GM18519 (cell line): Measurements from ENCODE around the gene MAZ.

Experiments
- ATAC-seq: cut with Tn5 transposase; IDR thresholded peaks from one replicate; pipeline ENCODE4 v1.9.1; 2021; ENCODE audit warnings: mild to moderate bottlenecking, moderate library complexity; ENCODE audit not compliant: unreplicated experiment, low FRiP score

Gene MAZ

GRCh38 chr16:29807426-29808218 is 1.3 kb downstream of the MAZ start:
- no peak for ATAC-seq

DNA sequence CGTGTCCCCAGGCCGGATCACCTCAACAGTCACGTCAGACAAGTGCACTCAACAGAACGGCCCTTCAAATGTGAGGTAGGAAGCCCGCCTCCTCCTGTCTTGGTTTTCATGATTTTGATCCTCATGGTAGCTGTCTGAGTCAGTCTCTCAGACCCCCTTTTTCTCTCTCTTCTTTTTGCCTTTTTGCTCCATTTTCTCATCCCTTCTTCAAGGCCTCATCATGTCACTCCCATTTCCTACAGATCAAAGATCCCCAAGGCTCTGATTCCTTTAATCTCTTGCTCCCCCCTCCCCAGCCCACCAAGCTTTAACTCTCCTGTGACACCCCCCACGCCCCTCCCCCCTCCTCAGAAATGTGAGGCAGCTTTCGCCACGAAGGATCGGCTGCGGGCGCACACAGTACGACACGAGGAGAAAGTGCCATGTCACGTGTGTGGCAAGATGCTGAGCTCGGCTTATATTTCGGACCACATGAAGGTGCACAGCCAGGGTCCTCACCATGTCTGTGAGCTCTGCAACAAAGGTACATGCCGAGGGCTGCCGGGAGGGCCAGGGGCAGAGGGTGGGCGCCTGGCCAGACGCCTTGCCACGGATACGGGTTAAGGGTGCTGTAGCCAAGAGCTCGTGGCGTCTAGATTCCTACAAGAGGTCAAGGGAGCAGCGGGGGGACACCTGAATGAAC is 2.0 kb downstream of the MAZ start:
- no peak for ATAC-seq

DNA sequence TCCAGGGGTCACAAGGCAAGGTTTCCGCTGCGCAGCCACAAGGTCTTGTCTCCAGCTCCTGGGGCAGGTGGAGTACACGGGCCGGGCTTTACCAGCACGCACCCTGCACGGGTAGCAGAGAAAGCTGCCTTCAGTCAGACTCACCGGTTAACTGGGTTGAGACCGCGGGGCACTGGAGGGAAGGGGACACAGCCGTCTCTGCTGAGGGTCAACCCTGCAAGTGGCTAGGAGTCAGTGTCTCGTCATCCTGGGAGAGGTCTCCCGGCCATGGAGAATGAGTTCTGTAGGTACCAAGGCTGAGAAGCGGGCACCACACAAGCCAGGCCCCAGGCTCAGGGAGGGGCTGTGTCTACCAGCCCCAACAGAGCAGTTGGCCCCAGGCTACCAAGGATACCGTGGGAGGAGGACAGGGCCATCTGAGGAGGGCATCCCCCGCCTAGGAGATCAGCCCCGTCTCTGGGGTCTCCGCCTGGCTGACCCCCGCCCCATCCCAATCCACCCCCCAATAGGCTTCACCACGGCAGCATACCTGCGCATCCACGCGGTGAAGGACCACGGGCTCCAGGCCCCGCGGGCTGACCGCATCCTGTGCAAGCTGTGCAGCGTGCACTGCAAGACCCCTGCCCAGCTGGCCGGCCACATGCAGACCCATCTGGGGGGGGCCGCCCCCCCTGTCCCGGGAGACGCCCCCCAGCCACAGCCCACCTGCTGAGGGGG is 2.9 kb downstream of the MAZ start:
- no peak for ATAC-seq

DNA sequence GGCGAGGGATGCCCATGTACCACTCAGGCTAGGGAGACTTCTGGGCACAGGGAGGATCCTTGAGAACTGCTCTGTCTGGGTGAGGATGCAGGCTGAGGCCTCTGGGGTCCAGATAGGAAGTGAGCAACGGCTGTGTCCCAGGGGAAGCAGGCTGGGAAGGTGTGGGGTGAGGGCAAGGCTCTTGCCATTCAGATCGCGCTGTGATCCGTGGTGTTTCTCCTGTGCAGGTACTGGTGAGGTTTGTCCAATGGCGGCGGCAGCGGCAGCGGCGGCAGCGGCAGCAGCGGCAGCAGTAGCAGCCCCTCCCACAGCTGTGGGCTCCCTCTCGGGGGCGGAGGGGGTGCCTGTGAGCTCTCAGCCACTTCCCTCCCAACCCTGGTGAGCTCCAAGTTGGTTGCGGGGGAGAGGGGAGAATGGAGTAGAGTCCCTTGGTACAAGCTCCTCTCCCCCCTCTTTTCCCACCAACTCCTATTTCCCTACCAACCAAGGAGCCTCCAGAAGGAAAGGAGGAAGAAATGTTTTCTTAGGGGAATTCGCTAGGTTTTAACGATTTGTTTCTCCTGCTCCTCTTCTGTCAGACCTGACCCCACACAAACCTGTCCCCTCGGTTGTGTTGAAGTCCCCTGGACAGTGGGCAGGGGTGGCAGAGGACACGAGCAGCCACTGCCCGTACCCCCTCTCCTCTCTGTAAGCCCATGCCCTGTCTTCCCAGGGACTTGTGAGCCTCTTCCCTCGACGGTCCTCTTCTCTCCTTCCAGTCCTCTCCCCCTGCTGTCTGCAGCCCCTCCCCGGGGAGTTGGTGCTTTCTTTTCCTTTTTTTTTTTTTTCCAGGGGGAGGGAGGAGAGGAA is 3.7 kb downstream of the MAZ start:
- no peak for ATAC-seq

DNA sequence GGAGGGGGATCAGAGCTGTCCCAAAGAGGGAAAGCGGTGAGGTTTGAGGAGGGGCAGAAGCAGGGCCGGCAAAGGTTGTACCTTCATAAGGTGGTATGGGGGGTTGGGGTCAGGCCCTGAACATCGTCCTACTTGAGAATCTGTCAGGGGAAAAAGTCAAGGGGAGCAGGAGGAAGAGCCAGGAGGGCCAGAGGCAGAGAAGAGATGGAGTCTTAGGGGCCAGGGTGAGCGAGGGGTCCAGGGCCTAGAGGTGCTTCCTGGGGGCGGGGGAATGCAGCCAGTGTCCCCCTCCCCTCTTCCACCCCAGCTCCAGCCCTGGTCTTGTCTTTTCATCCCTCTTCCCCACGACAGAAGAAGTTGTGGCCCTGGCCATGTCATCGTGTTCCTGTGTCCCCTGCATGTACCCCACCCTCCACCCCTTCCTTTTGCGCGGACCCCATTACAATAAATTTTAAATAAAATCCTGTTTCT is 4.4 kb downstream of the MAZ start:
- no peak for ATAC-seq

DNA sequence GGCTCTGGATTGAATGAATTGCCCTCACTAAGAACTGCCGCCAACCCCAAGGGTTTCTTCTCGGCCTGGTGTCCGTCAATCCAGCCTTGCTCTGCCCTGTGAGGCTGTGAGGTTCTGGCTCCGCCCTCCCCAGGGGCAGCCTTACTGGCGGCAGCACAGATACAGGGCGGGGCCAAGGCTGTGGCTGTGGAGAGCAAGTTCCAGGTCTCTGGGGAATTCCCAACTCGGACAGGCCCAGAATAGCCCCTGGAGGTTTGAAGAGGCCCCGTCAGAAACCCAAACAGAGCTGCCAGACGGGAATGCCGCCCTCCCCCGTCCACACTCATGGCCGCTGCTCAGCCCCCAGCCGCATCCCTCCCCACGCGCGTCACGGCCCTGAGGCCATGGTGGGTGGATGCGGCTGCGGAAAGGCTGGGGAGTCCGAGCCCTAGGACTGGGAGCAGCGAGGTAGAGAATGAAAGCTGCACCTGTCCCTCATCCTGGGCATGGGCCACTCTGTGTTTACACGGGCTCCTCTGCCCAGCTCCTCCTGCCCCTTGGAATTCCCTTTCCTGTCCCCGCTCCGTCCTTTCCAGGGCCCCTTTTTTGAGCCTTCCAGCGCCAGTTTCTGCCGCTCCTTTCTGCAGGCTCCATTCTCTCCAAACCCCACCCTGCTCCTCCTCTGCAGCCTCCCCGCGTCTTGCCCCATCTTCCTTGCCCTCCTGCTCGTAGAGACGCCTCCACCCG is 5.0 kb downstream of the MAZ start:
- no peak for ATAC-seq

GRCh38 chr16:29811896-29812665 is 5.8 kb downstream of the MAZ start, which contains the start of gene PRRT2:
Gene PRRT2, plus strand, starts transcription at chr16:29812193. Its CDS starts 862 bp downstream, at chr16:29813055.
- ATAC-seq: no peak

DNA sequence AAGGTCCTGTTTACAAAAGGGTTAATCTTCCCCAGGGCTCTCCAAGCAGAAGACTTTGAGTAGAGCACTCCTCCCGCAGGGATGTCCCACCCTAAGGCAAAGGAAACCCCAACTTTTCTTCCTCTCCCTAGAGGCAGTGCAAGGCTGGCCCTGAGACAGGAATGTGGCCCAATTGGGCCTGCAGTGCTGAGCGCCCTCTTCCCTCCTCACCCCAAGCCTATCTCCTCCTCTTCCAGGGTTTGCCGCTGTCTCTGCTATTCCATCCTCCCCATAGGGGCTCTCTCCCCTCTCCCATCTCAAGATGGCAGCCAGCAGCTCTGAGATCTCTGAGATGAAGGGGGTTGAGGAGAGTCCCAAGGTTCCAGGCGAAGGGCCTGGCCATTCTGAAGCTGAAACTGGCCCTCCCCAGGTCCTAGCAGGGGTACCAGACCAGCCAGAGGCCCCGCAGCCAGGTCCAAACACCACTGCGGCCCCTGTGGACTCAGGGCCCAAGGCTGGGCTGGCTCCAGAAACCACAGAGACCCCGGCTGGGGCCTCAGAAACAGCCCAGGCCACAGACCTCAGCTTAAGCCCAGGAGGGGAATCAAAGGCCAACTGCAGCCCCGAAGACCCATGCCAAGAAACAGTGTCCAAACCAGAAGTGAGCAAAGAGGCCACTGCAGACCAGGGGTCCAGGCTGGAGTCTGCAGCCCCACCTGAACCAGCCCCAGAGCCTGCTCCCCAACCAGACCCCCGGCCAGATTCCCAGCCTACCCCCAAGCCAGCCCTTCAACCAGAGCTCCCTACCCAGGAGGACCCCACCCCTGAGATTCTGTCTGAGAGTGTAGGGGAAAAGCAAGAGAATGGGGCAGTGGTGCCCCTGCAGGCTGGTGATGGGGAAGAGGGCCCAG is 6.7 kb downstream of the MAZ start:
- ATAC-seq: no peak

- ATAC-seq: no peak
Observed at GRCh38 chr16:29813644-29814562, 7.6 kb downstream of the MAZ start.

- no peak for ATAC-seq
Observed at GRCh38 chr16:29814592-29814991, 8.3 kb downstream of the MAZ start.

- ATAC-seq: no peak
Observed at GRCh38 chr16:29815032-29815721, 8.8 kb downstream of the MAZ start.

DNA sequence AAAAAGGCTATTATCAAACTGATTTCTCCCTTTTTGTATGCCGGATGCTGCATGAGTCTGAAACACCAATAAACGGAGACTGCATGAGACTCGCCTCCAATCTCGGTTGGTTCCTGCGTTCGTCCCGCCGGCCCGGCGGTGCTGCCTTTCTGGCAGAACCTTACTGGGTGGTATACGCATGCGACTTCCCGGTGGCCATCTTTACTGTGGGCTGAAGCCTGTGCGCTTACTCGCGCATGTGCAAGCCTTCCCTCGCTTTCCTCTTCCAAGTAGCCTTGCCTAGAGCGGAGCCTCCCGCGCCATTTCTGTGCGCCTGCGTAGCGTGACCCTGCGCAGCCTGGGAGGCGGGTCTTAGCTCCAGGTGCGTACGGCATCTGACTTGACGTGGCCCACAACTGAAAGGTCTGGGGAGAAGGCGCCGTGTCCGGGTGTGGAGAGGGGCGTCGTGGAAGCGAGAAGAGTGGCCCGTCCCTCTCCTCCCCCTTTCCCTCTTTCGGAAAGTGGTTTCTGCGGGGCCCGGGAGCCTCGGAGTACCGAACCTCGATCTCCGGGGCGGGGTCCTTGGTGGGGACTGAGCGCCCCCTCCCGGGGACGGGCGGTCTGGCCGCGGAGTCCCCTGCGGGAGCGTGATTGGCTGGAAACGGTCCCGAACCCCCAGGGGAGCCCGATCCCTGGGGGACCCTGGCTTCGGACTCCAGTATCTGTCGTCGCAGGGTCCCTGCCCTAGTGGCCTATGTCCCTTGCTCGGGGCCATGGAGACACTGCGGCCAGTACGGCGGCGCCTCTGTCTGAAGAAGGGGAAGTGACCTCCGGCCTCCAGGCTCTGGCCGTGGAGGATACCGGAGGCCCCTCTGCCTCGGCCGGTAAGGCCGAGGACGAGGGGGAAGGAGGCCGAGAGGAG is 9.7 kb downstream of the MAZ start, which contains the start of gene PAGR1:
TSS of gene PAGR1 (plus strand) at position 360 of the 901 bp plus-strand sequence. CDS start at position 734, 374 bp downstream.
- ATAC-seq: peak; percentile 50

DNA sequence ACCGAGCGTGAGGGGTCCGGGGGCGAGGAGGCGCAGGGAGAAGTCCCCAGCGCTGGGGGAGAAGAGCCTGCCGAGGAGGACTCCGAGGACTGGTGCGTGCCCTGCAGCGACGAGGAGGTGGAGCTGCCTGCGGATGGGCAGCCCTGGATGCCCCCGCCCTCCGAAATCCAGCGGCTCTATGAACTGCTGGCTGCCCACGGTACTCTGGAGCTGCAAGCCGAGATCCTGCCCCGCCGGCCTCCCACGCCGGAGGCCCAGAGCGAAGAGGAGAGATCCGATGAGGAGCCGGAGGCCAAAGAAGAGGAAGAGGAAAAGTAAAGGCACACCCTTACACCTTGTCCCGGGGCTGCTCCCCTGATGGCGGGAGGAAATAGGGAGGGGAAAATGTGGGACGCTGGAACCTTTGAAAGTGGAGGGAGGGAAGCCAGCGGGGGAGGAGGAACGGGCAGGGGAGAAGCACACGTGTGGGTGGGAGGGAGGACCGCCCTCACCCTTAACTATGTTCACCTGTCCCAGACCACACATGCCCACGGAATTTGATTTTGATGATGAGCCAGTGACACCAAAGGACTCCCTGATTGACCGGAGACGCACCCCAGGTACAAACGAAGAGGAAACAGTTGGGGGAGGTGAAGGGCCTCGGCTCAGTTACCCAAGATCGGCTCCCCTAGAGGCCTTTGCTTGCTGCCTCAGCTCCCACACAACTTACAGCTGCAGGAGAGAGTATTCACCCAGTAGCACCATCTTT is 10.5 kb downstream of the MAZ start:
- ATAC-seq: no peak

DNA sequence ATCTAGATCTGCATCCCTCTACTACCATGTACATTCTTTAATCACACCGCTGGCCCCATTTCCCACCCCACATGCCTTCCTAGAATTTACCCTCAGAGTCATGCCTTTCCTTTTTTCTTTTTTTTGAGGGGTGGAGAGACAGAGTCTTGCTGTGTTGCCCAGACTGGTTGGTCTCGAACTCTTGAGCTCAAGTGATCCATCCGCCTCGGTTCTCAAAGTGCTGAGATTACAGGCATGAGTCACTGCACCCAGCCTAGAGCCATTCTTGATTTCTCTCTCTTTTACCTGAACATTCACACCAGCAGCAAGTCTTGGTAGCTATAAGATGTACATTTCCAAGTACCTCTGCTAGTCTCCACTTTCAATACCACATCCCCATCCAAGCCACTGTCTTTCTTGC is 11.8 kb downstream of the MAZ start:
- no peak for ATAC-seq
